Mesenchymal stem cell (in vitro differentiated cells and primary cell): Measurements from ENCODE around the gene METAP1.
A peak's percentile ranks its signal among the peaks of the same experiment; 100 is the strongest.

Source experiments
- DNase-seq: peaks from one replicate; pipeline ENCODE4 v3.0.0-alpha.2; 2013
- H2AFZ ChIP-seq: one replicate; pipeline ENCODE4 v1.6.1; 2013; ENCODE audit warnings: low read depth, mild to moderate bottlenecking, control low read depth, inconsistent platforms, low read length, moderate library complexity
- H2AK5ac ChIP-seq: 2 replicates; pipeline ENCODE4 v1.6.1; 2013; ENCODE audit warnings: low read length, moderate library complexity, mild to moderate bottlenecking, inconsistent platforms; ENCODE audit not compliant: severe bottlenecking
- H2BK120ac ChIP-seq: one replicate; pipeline ENCODE4 v1.6.1; 2013; ENCODE audit warnings: low read depth, mild to moderate bottlenecking, inconsistent platforms, low read length, moderate library complexity
- H2BK12ac ChIP-seq, 2 experiments: one replicate each; pipeline ENCODE4 v1.6.1; 2013; ENCODE audit warnings: inconsistent platforms in 2 of 2, low read length in 2 of 2, mild to moderate bottlenecking in 2 of 2, moderate library complexity in 2 of 2, control low read depth in 1 of 2
- H2BK15ac ChIP-seq: one replicate; pipeline ENCODE4 v1.6.1; 2013; ENCODE audit warnings: mild to moderate bottlenecking, low read depth, inconsistent platforms; ENCODE audit not compliant: poor library complexity, severe bottlenecking
- H2BK5ac ChIP-seq: 2 replicates; pipeline ENCODE4 v1.6.1; 2013; ENCODE audit warnings: low read depth, mild to moderate bottlenecking, low read length, control low read depth, inconsistent platforms; ENCODE audit not compliant: poor library complexity, severe bottlenecking
- H3K14ac ChIP-seq, 2 experiments: one replicate each; pipeline ENCODE4 v1.6.1; 2013; ENCODE audit warnings: inconsistent platforms in 2 of 2, low read length in 2 of 2, control low read depth in 1 of 2, mild to moderate bottlenecking in 1 of 2, moderate library complexity in 1 of 2
- H3K18ac ChIP-seq, 2 experiments: one replicate each; pipeline ENCODE4 v1.6.1; 2013; ENCODE audit warnings: inconsistent platforms in 2 of 2, low read length in 2 of 2, control low read depth in 1 of 2, low read depth in 1 of 2, mild to moderate bottlenecking in 1 of 2
- H3K23ac ChIP-seq, 2 experiments: one replicate each; pipeline ENCODE4 v1.6.1; 2013; ENCODE audit warnings: inconsistent platforms in 2 of 2, low read length in 2 of 2, mild to moderate bottlenecking in 2 of 2, moderate library complexity in 2 of 2, control low read depth in 1 of 2
- H3K27ac ChIP-seq: 2 replicates; pipeline ENCODE4 v1.5.1; 2013; ENCODE audit warnings: mild to moderate bottlenecking, moderate library complexity, low read length, control low read depth, inconsistent platforms; ENCODE audit not compliant: poor library complexity, severe bottlenecking
- H3K27me3 ChIP-seq, 2 experiments: 2 replicates each; pipeline versions ENCODE4 v1.6.1 to v1.7.0; 2013; ENCODE audit warnings: low read length in 2 of 2, mild to moderate bottlenecking in 2 of 2, moderate library complexity in 2 of 2, control low read depth in 1 of 2, inconsistent platforms in 1 of 2; ENCODE audit not compliant: control insufficient read depth in 1 of 2, insufficient read depth in 1 of 2
- H3K36me3 ChIP-seq, 2 experiments: 2 replicates each; pipeline versions ENCODE4 v1.6.1 to v1.7.0; 2013; ENCODE audit warnings: low read length in 2 of 2, control low read depth in 1 of 2, inconsistent platforms in 1 of 2, low read depth in 1 of 2, mild to moderate bottlenecking in 1 of 2; ENCODE audit not compliant: insufficient read depth in 2 of 2, control insufficient read depth in 1 of 2
- H3K4ac ChIP-seq, 2 experiments: one replicate each; pipeline ENCODE4 v1.6.1; 2013; ENCODE audit warnings: inconsistent platforms in 2 of 2, low read length in 2 of 2, mild to moderate bottlenecking in 2 of 2, moderate library complexity in 2 of 2, control low read depth in 1 of 2, low read depth in 1 of 2
- H3K4me1 ChIP-seq: 2 replicates; pipeline ENCODE4 v1.6.1; 2013; ENCODE audit warnings: low read depth, low read length, control low read depth; ENCODE audit not compliant: control insufficient read depth, insufficient read depth
- H3K4me2 ChIP-seq: 2 replicates; pipeline ENCODE4 v1.6.1; 2013; ENCODE audit warnings: low read length, mild to moderate bottlenecking, inconsistent platforms; ENCODE audit not compliant: poor library complexity, severe bottlenecking
- H3K4me3 ChIP-seq, 2 experiments: 2 replicates each; pipeline versions ENCODE4 v1.5.1 to v1.7.0; 2013; ENCODE audit warnings: low read length in 2 of 2, mild to moderate bottlenecking in 2 of 2, control low read depth in 1 of 2, low read depth in 1 of 2; ENCODE audit not compliant: insufficient read depth in 1 of 2
- H3K79me1 ChIP-seq: replicated peaks from 2 replicates; pipeline ENCODE4 v1.6.1; 2013; ENCODE audit warnings: mild to moderate bottlenecking, control low read depth, low read length, inconsistent platforms; ENCODE audit not compliant: poor library complexity, severe bottlenecking
- H3K9ac ChIP-seq: 2 replicates; pipeline ENCODE4 v1.7.0; 2013; ENCODE audit warnings: mild to moderate bottlenecking, low read length, moderate library complexity
- H3K9me3 ChIP-seq: 2 replicates; pipeline ENCODE4 v1.7.0; 2013; ENCODE audit warnings: mild to moderate bottlenecking, low read length; ENCODE audit not compliant: control insufficient read depth
- H4K8ac ChIP-seq: one replicate; pipeline ENCODE4 v1.6.1; 2013; ENCODE audit warnings: inconsistent platforms, mild to moderate bottlenecking, low read length, moderate library complexity
- H4K91ac ChIP-seq: one replicate; pipeline ENCODE4 v1.6.1; 2013; ENCODE audit warnings: mild to moderate bottlenecking, low read length, inconsistent platforms
- WGBS: methylation state at CpG from one replicate; pipeline ENCODE4 v1.1.7; 2013; ENCODE audit warnings: mixed read lengths; 5-methylcytosine and 5-hydroxymethylcytosine counted together

The METAP1 gene

GRCh38 chr4:99082192-99082591 lies 86.7 kb downstream of the METAP1 start:
- H2BK12ac ChIP-seq = no peak overlapping the region
- no peak overlapping the region for H2BK5ac ChIP-seq

GRCh38 chr4:99084595-99084994 lies 89.1 kb downstream of the METAP1 start:
- H3K4me3 ChIP-seq = no peak overlapping the region

More at GRCh38 chr4:99082192-99082591, 86.7 kb downstream of the METAP1 start:
- no peak overlapping the region for H3K4me3 ChIP-seq
- H3K36me3 ChIP-seq = peaks cover 25 to 96% of the 10 kb centered on the region in 2 experiments
- H2BK15ac ChIP-seq = no peak overlapping the region
- H3K14ac ChIP-seq = no peak overlapping the region
- no peak overlapping the region for H3K23ac ChIP-seq
- no peak overlapping the region for H3K18ac ChIP-seq
- no peak overlapping the region for H3K4ac ChIP-seq
- no peak overlapping the region for H2AFZ ChIP-seq
- no peak overlapping the region for H3K4me2 ChIP-seq
- no peak overlapping the region for H3K9ac ChIP-seq
- peaks cover 16% of the 10 kb centered on the region for H3K4me1 ChIP-seq
- DNase-seq = no peak
- H2AK5ac ChIP-seq = no peak overlapping the region
- no peaks in the 10 kb centered on the region for H3K9me3 ChIP-seq
- WGBS = 95% methylated on average over 4 of the region's 5 CpGs
- no peaks in the 10 kb centered on the region for H3K27me3 ChIP-seq
- H4K91ac ChIP-seq = no peak overlapping the region
- H2BK120ac ChIP-seq = no peak overlapping the region
- no peak overlapping the region for H3K27ac ChIP-seq
- H3K79me1 ChIP-seq = peaks cover 17% of the 10 kb centered on the region
- no peak overlapping the region for H4K8ac ChIP-seq

DNA sequence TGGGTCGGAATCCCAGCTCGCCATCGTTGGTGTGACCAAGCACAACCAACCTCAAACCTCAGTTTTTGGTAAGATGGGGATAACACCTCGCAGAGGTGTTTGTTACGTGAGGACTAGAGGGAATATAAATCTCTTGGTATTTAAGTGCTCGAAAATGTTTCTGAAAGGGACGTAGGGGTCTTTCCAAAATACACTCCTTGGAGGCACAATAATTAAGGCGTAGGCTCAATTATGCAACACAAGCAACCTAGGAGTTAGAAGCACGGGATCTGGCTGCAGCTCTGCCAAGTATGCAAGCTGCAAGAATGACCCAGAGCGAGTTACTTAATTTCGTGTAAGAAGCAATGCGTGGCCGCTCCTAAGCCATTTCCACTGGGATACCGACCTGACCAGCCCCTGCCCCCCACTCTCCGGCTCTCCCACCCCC lies 92.5 kb downstream of the METAP1 start:
- H4K8ac ChIP-seq = peak overlapping the region; percentile 87
- no peak overlapping the region for H3K14ac ChIP-seq
- H2AFZ ChIP-seq = no peak overlapping the region
- H2AK5ac ChIP-seq = no peak overlapping the region
- H4K91ac ChIP-seq = peak overlapping the region; percentile 92
- peak overlapping the region; percentile 76 for H3K4me2 ChIP-seq
- peak overlapping the region; percentile 98 for H3K9ac ChIP-seq
- H3K27ac ChIP-seq = peak overlapping the region; percentile 96
- DNase-seq = peak; percentile 85
- H3K79me1 ChIP-seq = peaks cover 6% of the 10 kb centered on the region
- H3K4me1 ChIP-seq = peaks cover 9% of the 10 kb centered on the region
- peak overlapping the region; percentile 80 for H2BK120ac ChIP-seq
- WGBS = under 1% methylated on average over 11 of the region's 15 CpGs
- no peaks in the 10 kb centered on the region for H3K9me3 ChIP-seq
- peak overlapping the region in 1 of 2 experiments; percentile 74 for H3K23ac ChIP-seq
- H3K18ac ChIP-seq = peak overlapping the region; percentile 95 to 98
- H2BK12ac ChIP-seq = no peak overlapping the region
- H3K36me3 ChIP-seq = peaks cover 15 to 38% of the 10 kb centered on the region in 2 experiments
- no peak overlapping the region for H2BK15ac ChIP-seq
- peak overlapping the region; percentile 94 for H2BK5ac ChIP-seq
- no peaks in the 10 kb centered on the region for H3K27me3 ChIP-seq
- H3K4ac ChIP-seq = peak overlapping the region in 1 of 2 experiments; percentile 50
- H3K4me3 ChIP-seq = peak overlapping the region; percentile 86 to 96

More at GRCh38 chr4:99084595-99084994, 89.1 kb downstream of the METAP1 start:
- Histone ChIP-seq H2BK5ac (no peak overlapping the region), H2AK5ac (no peak overlapping the region), H3K14ac (no peak overlapping the region), H3K79me1 (peaks cover 14% of the 10 kb centered on the region), H4K8ac (no peak overlapping the region), H3K27me3 (no peaks in the 10 kb centered on the region), H3K9ac (no peak overlapping the region), H2BK120ac (no peak overlapping the region), H3K18ac (no peak overlapping the region), H3K4me1 (peaks cover 11% of the 10 kb centered on the region), H3K23ac (no peak overlapping the region), H4K91ac (no peak overlapping the region), H2BK12ac (no peak overlapping the region), H3K4me2 (no peak overlapping the region), H2AFZ (no peak overlapping the region), H3K4ac (no peak overlapping the region), H2BK15ac (no peak overlapping the region), H3K27ac (no peak overlapping the region), H3K9me3 (no peaks in the 10 kb centered on the region), H3K36me3 (peaks cover 22 to 72% of the 10 kb centered on the region in 2 experiments)
- WGBS = 100% methylated on average over 1 of the region's 2 CpGs
- DNase-seq = no peak

GRCh38 chr4:99088481-99089365 lies 93.2 kb downstream of the METAP1 start, which contains the start of gene ADH5:
ADH5 (minus strand) TSS chr4:99088788; CDS start chr4:99088700, 88 bp downstream.
- DNase-seq = peak; percentile 87
- peak within 1 kb of the TSS; percentile 98 for H3K9ac ChIP-seq
- no peak within 1 kb of the TSS for H3K14ac ChIP-seq
- under 1% methylated on average over 48 of the region's 53 CpGs for WGBS
- peak within 1 kb of the TSS; percentile 54 for H2AK5ac ChIP-seq
- peak within 1 kb of the TSS; percentile 94 for H2BK5ac ChIP-seq
- H2BK12ac ChIP-seq = no peak within 1 kb of the TSS
- H3K4me1 ChIP-seq = peaks cover 9% of the 10 kb centered on the region
- H2BK15ac ChIP-seq = peak within 1 kb of the TSS; percentile 100
- H3K36me3 ChIP-seq = peaks cover 11 to 31% of the 10 kb centered on the region in 2 experiments
- peak within 1 kb of the TSS; percentile 89 to 96 for H3K4ac ChIP-seq
- peak within 1 kb of the TSS; percentile 65 for H2AFZ ChIP-seq
- peak within 1 kb of the TSS; percentile 86 to 96 for H3K4me3 ChIP-seq
- H3K9me3 ChIP-seq = no peaks in the 10 kb centered on the region
- H3K18ac ChIP-seq = peak within 1 kb of the TSS; percentile 95 to 98
- H3K79me1 ChIP-seq = peaks cover 5% of the 10 kb centered on the region
- H4K8ac ChIP-seq = peak within 1 kb of the TSS; percentile 87
- H3K4me2 ChIP-seq = peak within 1 kb of the TSS; percentile 76
- peak within 1 kb of the TSS; percentile 96 for H3K27ac ChIP-seq
- no peaks in the 10 kb centered on the region for H3K27me3 ChIP-seq
- H3K23ac ChIP-seq = peak within 1 kb of the TSS; percentile 74 to 86
- peak within 1 kb of the TSS; percentile 92 for H4K91ac ChIP-seq
- peak within 1 kb of the TSS; percentile 80 for H2BK120ac ChIP-seq
